Measurements from ENCODE around the gene GRAP. TPM values are rescaled to one million over a fixed set of nuclear protein-coding genes. Genes with fewer than 3 reads are reported as not detected.

Gene GRAP
- total RNA-seq, 2 experiments from 2014 or later = 15.4 to 16.1 TPM

- no peak overlapping the region for H3K27ac Mint-ChIP-seq
- DNase-seq = no peak
- no peak overlapping the region for H3K4me3 Mint-ChIP-seq
- no peaks in the 10 kb centered on the region for H3K9me3 Mint-ChIP-seq
- no peaks in the 10 kb centered on the region for H3K4me1 Mint-ChIP-seq
- CTCF ChIA-PET = no interaction called here
- POLR2A ChIA-PET = interaction anchor here (1.0 kb wide), 1 partner anchor 11 kb away, joined by 3 read pairs; no protein-coding TSS in a partner anchor
- peaks cover 3% of the 10 kb centered on the region for H3K36me3 Mint-ChIP-seq (ENCODE audit: low read depth)
- H3K27me3 Mint-ChIP-seq = no peaks in the 10 kb centered on the region
Measured at GRCh38 chr17:18986541-18987229, 60.1 kb downstream of the GRAP start.

- POLR2A ChIA-PET = no interaction called here
- no peak overlapping the region for H3K27ac Mint-ChIP-seq
- H3K36me3 Mint-ChIP-seq (ENCODE audit: low read depth) = peaks cover 3% of the 10 kb centered on the region
- CTCF ChIA-PET = interaction anchor here (1.2 to 1.8 kb wide), 2 partner anchors 24 to 31 kb away, joined by 3 to 9 read pairs; no protein-coding TSS in a partner anchor
- H3K27me3 Mint-ChIP-seq = no peaks in the 10 kb centered on the region
- H3K4me1 Mint-ChIP-seq = no peaks in the 10 kb centered on the region
- no peak overlapping the region for H3K4me3 Mint-ChIP-seq
- H3K9me3 Mint-ChIP-seq = no peaks in the 10 kb centered on the region
- no peak for DNase-seq
Measured at GRCh38 chr17:18985475-18985874, 61.3 kb downstream of the GRAP start.

- CTCF ChIA-PET = interaction anchor here (1.2 to 1.8 kb wide), 2 partner anchors 24 to 30 kb away, joined by 3 to 9 read pairs; no protein-coding TSS in a partner anchor
- no peaks in the 10 kb centered on the region for H3K4me1 Mint-ChIP-seq
- no peaks in the 10 kb centered on the region for H3K9me3 Mint-ChIP-seq
- no peak for DNase-seq
- no peak overlapping the region for H3K4me3 Mint-ChIP-seq
- POLR2A ChIA-PET = no interaction called here
- no peaks in the 10 kb centered on the region for H3K27me3 Mint-ChIP-seq
- no peak overlapping the region for H3K27ac Mint-ChIP-seq
- H3K36me3 Mint-ChIP-seq (ENCODE audit: low read depth) = peaks cover 3% of the 10 kb centered on the region
Measured at GRCh38 chr17:18984273-18985114, 62.3 kb downstream of the GRAP start.

GRCh38 chr17:18981642-18982424 is 64.9 kb downstream of the GRAP start:
- H3K27me3 Mint-ChIP-seq = no peaks in the 10 kb centered on the region
- H3K27ac Mint-ChIP-seq = no peak overlapping the region
- H3K9me3 Mint-ChIP-seq = no peaks in the 10 kb centered on the region
- H3K4me3 Mint-ChIP-seq = no peak overlapping the region
- CTCF ChIA-PET = interaction anchor here (2.8 kb wide), 1 partner anchor 21 kb away, joined by 9 read pairs; no protein-coding TSS in a partner anchor
- H3K36me3 Mint-ChIP-seq (ENCODE audit: low read depth) = no peaks in the 10 kb centered on the region
- no peak for DNase-seq
- H3K4me1 Mint-ChIP-seq = no peaks in the 10 kb centered on the region
- POLR2A ChIA-PET = interaction anchor here (1.0 kb wide), 1 partner anchor 17 kb away, joined by 3 read pairs; no protein-coding TSS in a partner anchor

GRCh38 chr17:18981335-18981641 is 65.5 kb downstream of the GRAP start:
- no peaks in the 10 kb centered on the region for H3K36me3 Mint-ChIP-seq (ENCODE audit: low read depth)
- ChIA-PET CTCF (interaction anchor here (2.8 kb wide), 1 partner anchor 20 kb away, joined by 9 read pairs; no protein-coding TSS in a partner anchor), POLR2A (interaction anchor here (1.0 kb wide), 1 partner anchor 17 kb away, joined by 3 read pairs; no protein-coding TSS in a partner anchor)
- no peaks in the 10 kb centered on the region for H3K27me3 Mint-ChIP-seq
- no peaks in the 10 kb centered on the region for H3K9me3 Mint-ChIP-seq
- no peaks in the 10 kb centered on the region for H3K4me1 Mint-ChIP-seq
- H3K27ac Mint-ChIP-seq = no peak overlapping the region
- DNase-seq = no peak
- no peak overlapping the region for H3K4me3 Mint-ChIP-seq

GRCh38 chr17:18980682-18981334 is 65.9 kb downstream of the GRAP start:
- no peak overlapping the region for H3K4me3 Mint-ChIP-seq
- H3K36me3 Mint-ChIP-seq (ENCODE audit: low read depth) = no peaks in the 10 kb centered on the region

GRCh38 chr17:18978655-18979054 is 68.1 kb downstream of the GRAP start:
- CTCF ChIA-PET = no interaction called here
- no peaks in the 10 kb centered on the region for H3K9me3 Mint-ChIP-seq
- no peak overlapping the region for H3K4me3 Mint-ChIP-seq
- no peak for DNase-seq
- no peaks in the 10 kb centered on the region for H3K36me3 Mint-ChIP-seq (ENCODE audit: low read depth)
- H3K4me1 Mint-ChIP-seq = no peaks in the 10 kb centered on the region
- no peak overlapping the region for H3K27ac Mint-ChIP-seq
- POLR2A ChIA-PET = no interaction called here
- no peaks in the 10 kb centered on the region for H3K27me3 Mint-ChIP-seq

More at GRCh38 chr17:18980682-18981334, 65.9 kb downstream of the GRAP start:
- Mint-ChIP-seq H3K4me1 (no peaks in the 10 kb centered on the region), H3K27me3 (no peaks in the 10 kb centered on the region), H3K27ac (no peak overlapping the region), H3K9me3 (no peaks in the 10 kb centered on the region)
- DNase-seq = no peak
- CTCF ChIA-PET = interaction anchor here (2.8 kb wide), 1 partner anchor 20 kb away, joined by 9 read pairs; no protein-coding TSS in a partner anchor
- POLR2A ChIA-PET = no interaction called here

GRCh38 chr17:18978050-18978449 is 68.7 kb downstream of the GRAP start:
- POLR2A ChIA-PET = no interaction called here
- Mint-ChIP-seq H3K4me3 (no peak overlapping the region), H3K27me3 (no peaks in the 10 kb centered on the region), H3K4me1 (no peaks in the 10 kb centered on the region), H3K27ac (no peak overlapping the region), H3K9me3 (no peaks in the 10 kb centered on the region), H3K36me3 (ENCODE audit: low read depth) (no peaks in the 10 kb centered on the region)
- DNase-seq = no peak
- CTCF ChIA-PET = no interaction called here

GRCh38 chr17:18977646-18978045 is 69.1 kb downstream of the GRAP start:
- no peaks in the 10 kb centered on the region for H3K9me3 Mint-ChIP-seq
- H3K4me3 Mint-ChIP-seq = no peak overlapping the region
- H3K36me3 Mint-ChIP-seq (ENCODE audit: low read depth) = no peaks in the 10 kb centered on the region
- H3K4me1 Mint-ChIP-seq = no peaks in the 10 kb centered on the region
- DNase-seq = no peak
- H3K27ac Mint-ChIP-seq = no peak overlapping the region
- ChIA-PET CTCF (no interaction called here), POLR2A (no interaction called here)
- H3K27me3 Mint-ChIP-seq = no peaks in the 10 kb centered on the region

- ChIA-PET CTCF (no interaction called here), POLR2A (no interaction called here)
- DNase-seq = no peak
- no peaks in the 10 kb centered on the region for H3K9me3 Mint-ChIP-seq
- H3K4me1 Mint-ChIP-seq = no peaks in the 10 kb centered on the region
- no peaks in the 10 kb centered on the region for H3K36me3 Mint-ChIP-seq (ENCODE audit: low read depth)
- no peak overlapping the region for H3K27ac Mint-ChIP-seq
- no peaks in the 10 kb centered on the region for H3K27me3 Mint-ChIP-seq
- H3K4me3 Mint-ChIP-seq = no peak overlapping the region
Measured at GRCh38 chr17:18977021-18977420, 69.7 kb downstream of the GRAP start.

GRCh38 chr17:18976201-18976600 is 70.6 kb downstream of the GRAP start:
- Mint-ChIP-seq H3K36me3 (ENCODE audit: low read depth) (no peaks in the 10 kb centered on the region), H3K27me3 (no peaks in the 10 kb centered on the region), H3K4me1 (no peaks in the 10 kb centered on the region), H3K9me3 (no peaks in the 10 kb centered on the region), H3K27ac (no peak overlapping the region), H3K4me3 (no peak overlapping the region)
- DNase-seq = no peak
- ChIA-PET POLR2A (no interaction called here), CTCF (interaction anchor here (5.5 kb wide), 1 partner anchor 15 kb away, joined by 25 read pairs; no protein-coding TSS in a partner anchor)

GRCh38 chr17:18975597-18975996 is 71.2 kb downstream of the GRAP start:
- POLR2A ChIA-PET = no interaction called here
- DNase-seq = no peak
- no peaks in the 10 kb centered on the region for H3K36me3 Mint-ChIP-seq (ENCODE audit: low read depth)
- H3K9me3 Mint-ChIP-seq = no peaks in the 10 kb centered on the region
- no peaks in the 10 kb centered on the region for H3K4me1 Mint-ChIP-seq
- H3K27me3 Mint-ChIP-seq = no peaks in the 10 kb centered on the region
- CTCF ChIA-PET = interaction anchor here (5.5 kb wide), 1 partner anchor 15 kb away, joined by 25 read pairs; no protein-coding TSS in a partner anchor
- no peak overlapping the region for H3K27ac Mint-ChIP-seq
- H3K4me3 Mint-ChIP-seq = no peak overlapping the region
